ENCODE results near the gene PLCXD1.

DNA sequence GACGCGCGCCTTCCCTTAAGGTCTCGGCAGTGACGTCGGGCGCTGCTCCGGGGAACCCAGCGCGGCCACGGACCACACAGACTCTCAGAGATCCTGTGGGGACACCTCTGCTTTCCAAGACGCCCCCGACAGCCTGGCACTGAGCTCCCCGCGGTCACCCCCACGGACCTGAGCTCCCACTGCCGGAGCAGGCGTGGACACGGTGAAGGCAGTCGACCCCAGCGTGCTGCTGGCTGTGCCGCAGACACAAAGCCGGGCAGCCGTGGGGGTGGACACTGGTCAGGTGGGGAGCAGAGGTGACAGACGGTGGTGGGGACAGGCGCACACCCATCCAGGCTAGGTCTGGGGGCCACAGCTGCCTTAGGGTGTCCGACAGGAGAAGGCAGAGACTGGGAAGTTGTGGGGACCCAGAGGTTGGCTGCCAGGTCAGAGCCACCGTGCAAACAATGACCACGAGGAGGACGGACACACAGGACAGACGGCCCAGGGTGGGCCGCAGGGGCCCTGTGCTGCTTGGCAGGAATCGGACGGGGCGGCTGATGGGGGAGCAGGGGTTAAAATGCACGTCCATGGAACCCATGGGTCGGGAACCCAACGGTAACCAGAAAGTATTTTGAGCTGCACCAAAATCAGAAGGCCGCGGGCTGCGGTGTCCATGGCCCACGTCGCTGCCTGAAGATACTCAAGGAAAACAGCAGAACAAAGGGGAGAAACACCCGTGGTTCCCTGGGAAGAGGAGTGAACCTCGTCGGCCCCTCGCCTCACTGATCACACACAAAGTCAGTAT, 54.0 kb downstream of the PLCXD1 start:
- TF ChIP-seq, protein P1, sequence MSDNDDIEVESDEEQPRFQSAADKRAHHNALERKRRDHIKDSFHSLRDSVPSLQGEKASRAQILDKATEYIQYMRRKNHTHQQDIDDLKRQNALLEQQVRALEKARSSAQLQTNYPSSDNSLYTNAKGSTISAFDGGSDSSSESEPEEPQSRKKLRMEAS (CRISPR knock-in tag; IDR thresholded peaks at IDR 0.05), result no peak
- TF ChIP-seq, protein P2, sequence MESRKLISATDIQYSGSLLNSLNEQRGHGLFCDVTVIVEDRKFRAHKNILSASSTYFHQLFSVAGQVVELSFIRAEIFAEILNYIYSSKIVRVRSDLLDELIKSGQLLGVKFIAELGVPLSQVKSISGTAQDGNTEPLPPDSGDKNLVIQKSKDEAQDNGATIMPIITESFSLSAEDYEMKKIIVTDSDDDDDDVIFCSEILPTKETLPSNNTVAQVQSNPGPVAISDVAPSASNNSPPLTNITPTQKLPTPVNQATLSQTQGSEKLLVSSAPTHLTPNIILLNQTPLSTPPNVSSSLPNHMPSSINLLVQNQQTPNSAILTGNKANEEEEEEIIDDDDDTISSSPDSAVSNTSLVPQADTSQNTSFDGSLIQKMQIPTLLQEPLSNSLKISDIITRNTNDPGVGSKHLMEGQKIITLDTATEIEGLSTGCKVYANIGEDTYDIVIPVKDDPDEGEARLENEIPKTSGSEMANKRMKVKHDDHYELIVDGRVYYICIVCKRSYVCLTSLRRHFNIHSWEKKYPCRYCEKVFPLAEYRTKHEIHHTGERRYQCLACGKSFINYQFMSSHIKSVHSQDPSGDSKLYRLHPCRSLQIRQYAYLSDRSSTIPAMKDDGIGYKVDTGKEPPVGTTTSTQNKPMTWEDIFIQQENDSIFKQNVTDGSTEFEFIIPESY (CRISPR knock-in tag; IDR thresholded peaks at IDR 0.05), result no peak
- TF ChIP-seq BDP1 (IDR thresholded peaks at IDR 0.05; ENCODE audit: insufficient read depth, insufficient read length) (no peak), HDAC6 (IDR thresholded peaks at IDR 0.05; ENCODE audit: low read depth, low read length) (no peak)
